ENCODE measurements around the gene HMBS.

DNA sequence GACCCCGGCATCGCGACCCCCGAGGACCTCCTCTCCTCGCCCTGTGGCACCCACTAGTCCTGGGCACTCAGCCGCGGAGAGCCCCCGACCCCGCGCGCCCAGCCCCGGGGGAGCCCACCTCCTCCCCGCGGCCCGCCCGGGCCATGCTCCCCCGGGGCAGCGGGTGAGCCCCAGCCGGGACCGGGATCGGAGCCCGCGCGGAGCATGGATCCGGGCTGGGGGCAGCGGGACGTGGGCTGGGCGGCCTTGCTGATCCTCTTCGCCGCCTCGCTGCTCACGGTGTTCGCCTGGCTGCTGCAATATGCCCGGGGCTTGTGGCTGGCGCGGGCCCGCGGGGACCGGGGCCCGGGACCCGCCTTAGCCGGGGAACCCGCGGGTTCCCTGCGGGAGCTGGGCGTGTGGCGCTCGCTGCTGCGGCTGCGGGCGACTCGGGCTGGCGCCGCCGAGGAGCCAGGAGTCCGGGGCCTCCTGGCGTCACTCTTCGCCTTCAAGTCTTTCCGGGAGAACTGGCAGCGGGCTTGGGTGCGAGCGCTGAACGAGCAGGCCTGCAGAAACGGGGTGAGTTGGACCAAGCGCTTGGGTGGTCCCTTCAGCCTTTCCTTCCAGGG lies 23.0 kb downstream of the HMBS start:
- TF ChIP-seq, protein P1, sequence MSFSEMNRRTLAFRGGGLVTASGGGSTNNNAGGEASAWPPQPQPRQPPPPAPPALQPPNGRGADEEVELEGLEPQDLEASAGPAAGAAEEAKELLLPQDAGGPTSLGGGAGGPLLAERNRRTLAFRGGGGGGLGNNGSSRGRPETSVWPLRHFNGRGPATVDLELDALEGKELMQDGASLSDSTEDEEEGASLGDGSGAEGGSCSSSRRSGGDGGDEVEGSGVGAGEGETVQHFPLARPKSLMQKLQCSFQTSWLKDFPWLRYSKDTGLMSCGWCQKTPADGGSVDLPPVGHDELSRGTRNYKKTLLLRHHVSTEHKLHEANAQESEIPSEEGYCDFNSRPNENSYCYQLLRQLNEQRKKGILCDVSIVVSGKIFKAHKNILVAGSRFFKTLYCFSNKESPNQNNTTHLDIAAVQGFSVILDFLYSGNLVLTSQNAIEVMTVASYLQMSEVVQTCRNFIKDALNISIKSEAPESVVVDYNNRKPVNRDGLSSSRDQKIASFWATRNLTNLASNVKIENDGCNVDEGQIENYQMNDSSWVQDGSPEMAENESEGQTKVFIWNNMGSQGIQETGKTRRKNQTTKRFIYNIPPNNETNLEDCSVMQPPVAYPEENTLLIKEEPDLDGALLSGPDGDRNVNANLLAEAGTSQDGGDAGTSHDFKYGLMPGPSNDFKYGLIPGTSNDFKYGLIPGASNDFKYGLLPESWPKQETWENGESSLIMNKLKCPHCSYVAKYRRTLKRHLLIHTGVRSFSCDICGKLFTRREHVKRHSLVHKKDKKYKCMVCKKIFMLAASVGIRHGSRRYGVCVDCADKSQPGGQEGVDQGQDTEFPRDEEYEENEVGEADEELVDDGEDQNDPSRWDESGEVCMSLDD (tag by site-specific recombination; IDR thresholded peaks at IDR 0.05), result no peak
- no peak for TF ChIP-seq CTCF (tag by site-specific recombination; IDR thresholded peaks at IDR 0.05)
- no peak for TF ChIP-seq ZNF660 (tag by site-specific recombination; IDR thresholded peaks at IDR 0.05)
- no peak for TF ChIP-seq ZNF514 (tag by site-specific recombination; IDR thresholded peaks at IDR 0.05)
- no peak for TF ChIP-seq ZNF704 (tag by site-specific recombination; IDR thresholded peaks at IDR 0.05)
- TF ChIP-seq ZNF148 (tag by site-specific recombination; IDR thresholded peaks at IDR 0.05; ENCODE audit: borderline replicate concordance), result no peak
- no peak for TF ChIP-seq KLF7 (tag by site-specific recombination; IDR thresholded peaks at IDR 0.05; ENCODE audit: borderline replicate concordance)
- TF ChIP-seq HOXA7 (CRISPR knock-in tag; IDR thresholded peaks at IDR 0.05; ENCODE audit: borderline replicate concordance), result no peak
- TF ChIP-seq ZNF274 (IDR thresholded peaks at IDR 0.05; ENCODE audit: low read length), result no peak
- no peak for TF ChIP-seq ZNF274 (tag by site-specific recombination; IDR thresholded peaks at IDR 0.05; ENCODE audit: borderline replicate concordance)
- no peak for TF ChIP-seq ZNF501 (tag by site-specific recombination; IDR thresholded peaks at IDR 0.05)
- TF ChIP-seq, protein P2, sequence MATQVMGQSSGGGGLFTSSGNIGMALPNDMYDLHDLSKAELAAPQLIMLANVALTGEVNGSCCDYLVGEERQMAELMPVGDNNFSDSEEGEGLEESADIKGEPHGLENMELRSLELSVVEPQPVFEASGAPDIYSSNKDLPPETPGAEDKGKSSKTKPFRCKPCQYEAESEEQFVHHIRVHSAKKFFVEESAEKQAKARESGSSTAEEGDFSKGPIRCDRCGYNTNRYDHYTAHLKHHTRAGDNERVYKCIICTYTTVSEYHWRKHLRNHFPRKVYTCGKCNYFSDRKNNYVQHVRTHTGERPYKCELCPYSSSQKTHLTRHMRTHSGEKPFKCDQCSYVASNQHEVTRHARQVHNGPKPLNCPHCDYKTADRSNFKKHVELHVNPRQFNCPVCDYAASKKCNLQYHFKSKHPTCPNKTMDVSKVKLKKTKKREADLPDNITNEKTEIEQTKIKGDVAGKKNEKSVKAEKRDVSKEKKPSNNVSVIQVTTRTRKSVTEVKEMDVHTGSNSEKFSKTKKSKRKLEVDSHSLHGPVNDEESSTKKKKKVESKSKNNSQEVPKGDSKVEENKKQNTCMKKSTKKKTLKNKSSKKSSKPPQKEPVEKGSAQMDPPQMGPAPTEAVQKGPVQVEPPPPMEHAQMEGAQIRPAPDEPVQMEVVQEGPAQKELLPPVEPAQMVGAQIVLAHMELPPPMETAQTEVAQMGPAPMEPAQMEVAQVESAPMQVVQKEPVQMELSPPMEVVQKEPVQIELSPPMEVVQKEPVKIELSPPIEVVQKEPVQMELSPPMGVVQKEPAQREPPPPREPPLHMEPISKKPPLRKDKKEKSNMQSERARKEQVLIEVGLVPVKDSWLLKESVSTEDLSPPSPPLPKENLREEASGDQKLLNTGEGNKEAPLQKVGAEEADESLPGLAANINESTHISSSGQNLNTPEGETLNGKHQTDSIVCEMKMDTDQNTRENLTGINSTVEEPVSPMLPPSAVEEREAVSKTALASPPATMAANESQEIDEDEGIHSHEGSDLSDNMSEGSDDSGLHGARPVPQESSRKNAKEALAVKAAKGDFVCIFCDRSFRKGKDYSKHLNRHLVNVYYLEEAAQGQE (tag by site-specific recombination; IDR thresholded peaks at IDR 0.05), result no peak
- TF ChIP-seq ZFP37 (tag by site-specific recombination; IDR thresholded peaks at IDR 0.05), result no peak
- TF ChIP-seq ZSCAN30 (tag by site-specific recombination; IDR thresholded peaks at IDR 0.05), result no peak

All from HEK293 (cell line).